ENCODE results near the gene TMEM181. TPM values are rescaled to one million over a fixed set of nuclear protein-coding genes. Genes with fewer than 3 reads are reported as not detected.

Gene TMEM181
- total RNA-seq, 4 donors from 2014 or later, result 21.6 to 31.6 (median 26.0) TPM

GRCh38 chr6:158591810-158592209 is 31.9 kb downstream of the TMEM181 start:
- intact Hi-C loops (cut with DNase I), result no loop called here
- no peak overlapping the region for H3K4me3 ChIP-seq
- no peaks in the 10 kb centered on the region for H3K27me3 ChIP-seq
- no peak overlapping the region for H3K27ac ChIP-seq (replicated peaks in 1 of 4)
- WGBS, result 84% methylated on average over 4 of the region's 4 CpGs
- no peak for TF ChIP-seq POLR2A (IDR thresholded peaks at IDR 0.05; ENCODE audit: low read depth)
- TF ChIP-seq EP300 (IDR thresholded peaks at IDR 0.05), result no peak
- TF ChIP-seq POLR2AphosphoS5 (IDR thresholded peaks at IDR 0.05), result no peak
- TF ChIP-seq, protein P1, sequence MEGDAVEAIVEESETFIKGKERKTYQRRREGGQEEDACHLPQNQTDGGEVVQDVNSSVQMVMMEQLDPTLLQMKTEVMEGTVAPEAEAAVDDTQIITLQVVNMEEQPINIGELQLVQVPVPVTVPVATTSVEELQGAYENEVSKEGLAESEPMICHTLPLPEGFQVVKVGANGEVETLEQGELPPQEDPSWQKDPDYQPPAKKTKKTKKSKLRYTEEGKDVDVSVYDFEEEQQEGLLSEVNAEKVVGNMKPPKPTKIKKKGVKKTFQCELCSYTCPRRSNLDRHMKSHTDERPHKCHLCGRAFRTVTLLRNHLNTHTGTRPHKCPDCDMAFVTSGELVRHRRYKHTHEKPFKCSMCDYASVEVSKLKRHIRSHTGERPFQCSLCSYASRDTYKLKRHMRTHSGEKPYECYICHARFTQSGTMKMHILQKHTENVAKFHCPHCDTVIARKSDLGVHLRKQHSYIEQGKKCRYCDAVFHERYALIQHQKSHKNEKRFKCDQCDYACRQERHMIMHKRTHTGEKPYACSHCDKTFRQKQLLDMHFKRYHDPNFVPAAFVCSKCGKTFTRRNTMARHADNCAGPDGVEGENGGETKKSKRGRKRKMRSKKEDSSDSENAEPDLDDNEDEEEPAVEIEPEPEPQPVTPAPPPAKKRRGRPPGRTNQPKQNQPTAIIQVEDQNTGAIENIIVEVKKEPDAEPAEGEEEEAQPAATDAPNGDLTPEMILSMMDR (IDR thresholded peaks at IDR 0.05), result no peak
- no peak for DNase-seq (ENCODE audit: extremely low spot score)
- peaks cover 45 to 97% (median 78%) of the 10 kb centered on the region in 4 donors for H3K36me3 ChIP-seq
- no peaks in the 10 kb centered on the region for H3K4me1 ChIP-seq
- no peaks in the 10 kb centered on the region for H3K9me3 ChIP-seq

GRCh38 chr6:158593670-158594069 is 33.8 kb downstream of the TMEM181 start:
- no peaks in the 10 kb centered on the region for H3K4me1 ChIP-seq
- H3K4me3 ChIP-seq, result no peak overlapping the region
- DNase-seq (ENCODE audit: extremely low spot score), result no peak
- peaks cover 34 to 97% (median 71%) of the 10 kb centered on the region in 4 donors for H3K36me3 ChIP-seq
- no peaks in the 10 kb centered on the region for H3K27me3 ChIP-seq
- TF ChIP-seq POLR2AphosphoS5 (IDR thresholded peaks at IDR 0.05) (no peak), EP300 (IDR thresholded peaks at IDR 0.05) (no peak), POLR2A (IDR thresholded peaks at IDR 0.05; ENCODE audit: low read depth) (no peak)
- TF ChIP-seq, protein P1 (IDR thresholded peaks at IDR 0.05), result no peak
- WGBS, result 95% methylated on average over 3 of the region's 3 CpGs
- H3K27ac ChIP-seq (replicated peaks in 1 of 4), result no peak overlapping the region
- intact Hi-C loops (cut with DNase I), result no loop called here
- H3K9me3 ChIP-seq, result no peaks in the 10 kb centered on the region

DNA sequence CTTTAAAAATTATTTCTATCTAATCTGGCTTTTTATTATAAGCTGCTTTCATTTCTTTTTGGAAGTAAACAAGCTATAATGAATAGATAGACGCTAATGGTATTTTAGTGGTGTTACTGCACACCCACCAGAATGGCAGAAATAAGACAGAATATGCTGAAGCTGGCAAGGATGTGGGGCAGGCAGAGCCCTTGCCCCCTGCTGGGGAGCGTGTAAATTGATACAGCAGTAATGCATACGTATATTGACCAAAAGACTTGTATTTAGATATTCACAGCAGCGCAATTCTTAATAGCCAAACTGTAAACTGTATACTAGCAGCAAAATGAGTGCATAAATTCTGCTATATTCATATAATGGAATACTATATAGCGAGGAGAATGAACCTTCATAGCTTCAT is 35.3 kb downstream of the TMEM181 start:
- DNase-seq (ENCODE audit: extremely low spot score), result no peak
- Histone ChIP-seq H3K36me3 (peaks cover 20 to 97% (median 66%) of the 10 kb centered on the region in 4 donors), H3K27ac (replicated peaks in 1 of 4) (no peak overlapping the region), H3K4me1 (no peaks in the 10 kb centered on the region), H3K9me3 (no peaks in the 10 kb centered on the region), H3K27me3 (no peaks in the 10 kb centered on the region), H3K4me3 (no peak overlapping the region)
- intact Hi-C loops (cut with DNase I), result no loop called here
- WGBS, result 89% methylated on average over 5 of the region's 5 CpGs
- TF ChIP-seq EP300 (IDR thresholded peaks at IDR 0.05), result no peak
- no peak for TF ChIP-seq POLR2A (IDR thresholded peaks at IDR 0.05; ENCODE audit: low read depth)
- TF ChIP-seq, protein P1 (IDR thresholded peaks at IDR 0.05), result peak in 1 of 3 experiments; percentile 8
- no peak for TF ChIP-seq POLR2AphosphoS5 (IDR thresholded peaks at IDR 0.05)

- Histone ChIP-seq H3K27me3 (no peaks in the 10 kb centered on the region), H3K4me1 (no peaks in the 10 kb centered on the region), H3K36me3 (peaks cover 9 to 93% (median 56%) of the 10 kb centered on the region in 4 donors), H3K9me3 (no peaks in the 10 kb centered on the region), H3K27ac (replicated peaks in 1 of 4) (no peak overlapping the region), H3K4me3 (no peak overlapping the region)
- no peak for DNase-seq (ENCODE audit: extremely low spot score)
- TF ChIP-seq EP300 (IDR thresholded peaks at IDR 0.05) (no peak), POLR2A (IDR thresholded peaks at IDR 0.05; ENCODE audit: low read depth) (no peak), POLR2AphosphoS5 (IDR thresholded peaks at IDR 0.05) (no peak)
- TF ChIP-seq, protein P1 (IDR thresholded peaks at IDR 0.05), result no peak
- WGBS, result 86% methylated on average over 6 of the region's 6 CpGs
- intact Hi-C loops (cut with DNase I), result no loop called here
Measured at GRCh38 chr6:158596861-158597260, 37.0 kb downstream of the TMEM181 start.

GRCh38 chr6:158597565-158597964 is 37.7 kb downstream of the TMEM181 start:
- WGBS, result 98% methylated on average over 4 of the region's 4 CpGs
- H3K4me1 ChIP-seq, result no peaks in the 10 kb centered on the region
- H3K4me3 ChIP-seq, result no peak overlapping the region
- H3K9me3 ChIP-seq, result no peaks in the 10 kb centered on the region
- DNase-seq (ENCODE audit: extremely low spot score), result no peak
- intact Hi-C loops (cut with DNase I), result no loop called here
- TF ChIP-seq, protein P1 (IDR thresholded peaks at IDR 0.05), result no peak
- no peak for TF ChIP-seq EP300 (IDR thresholded peaks at IDR 0.05)
- no peaks in the 10 kb centered on the region for H3K27me3 ChIP-seq
- H3K27ac ChIP-seq (replicated peaks in 1 of 4), result no peak overlapping the region
- peaks cover 2 to 86% (median 49%) of the 10 kb centered on the region in 4 donors for H3K36me3 ChIP-seq

Measured in esophagus muscularis mucosa (tissue), 4 donors.